ENCODE measurements around the gene RUFY3. TPM values are rescaled to one million over a fixed set of nuclear protein-coding genes. Genes with fewer than 3 reads are reported as not detected.
"Not testable (repeated sequence)": the region's sequence is repeated elsewhere in the genome, so short reads cannot be mapped to it uniquely, and the experiment has no call there.

RUFY3 gene
- total RNA-seq, 2 experiments from 2014 or later, result 28.6 to 29.3 TPM

GRCh38 chr4:70829015-70829414 is 107.3 kb downstream of the RUFY3 start:
- POLR2A ChIA-PET, result interaction anchor here (0.6 to 0.7 kb wide), 2 partner anchors 143 to 289 kb away, joined by 4 to 8 read pairs; no protein-coding TSS in a partner anchor
- Mint-ChIP-seq H3K27me3 (no peaks in the 10 kb centered on the region), H3K27ac (no peak overlapping the region), H3K9me3 (no peaks in the 10 kb centered on the region), H3K36me3 (ENCODE audit: low read depth) (peaks cover 65% of the 10 kb centered on the region), H3K4me1 (peaks cover 2% of the 10 kb centered on the region), H3K4me3 (no peak overlapping the region)
- CTCF ChIA-PET, result interaction anchor here (0.7 kb wide), 1 partner anchor 8 kb away, joined by 3 read pairs; no protein-coding TSS in a partner anchor
- DNase-seq, result no peak

GRCh38 chr4:70829492-70829891 is 107.7 kb downstream of the RUFY3 start:
- Mint-ChIP-seq H3K27me3 (no peaks in the 10 kb centered on the region), H3K4me1 (peaks cover 2% of the 10 kb centered on the region), H3K9me3 (no peaks in the 10 kb centered on the region), H3K36me3 (ENCODE audit: low read depth) (peaks cover 60% of the 10 kb centered on the region), H3K4me3 (no peak overlapping the region), H3K27ac (no peak overlapping the region)
- DNase-seq, result no peak
- ChIA-PET POLR2A (no interaction called here), CTCF (no interaction called here)

GRCh38 chr4:70830054-70830453 is 108.3 kb downstream of the RUFY3 start:
- no peak overlapping the region for H3K27ac Mint-ChIP-seq
- no peak overlapping the region for H3K4me3 Mint-ChIP-seq
- peaks cover 59% of the 10 kb centered on the region for H3K36me3 Mint-ChIP-seq (ENCODE audit: low read depth)
- no peaks in the 10 kb centered on the region for H3K9me3 Mint-ChIP-seq
- CTCF ChIA-PET, result interaction anchor here (0.6 kb wide), 1 partner anchor 94 kb away, joined by 3 read pairs; no protein-coding TSS in a partner anchor
- no peaks in the 10 kb centered on the region for H3K27me3 Mint-ChIP-seq
- peaks cover 2% of the 10 kb centered on the region for H3K4me1 Mint-ChIP-seq
- no peak for DNase-seq
- POLR2A ChIA-PET, result interaction anchor here (0.6 kb wide), 1 partner anchor 95 kb away, joined by 3 read pairs; no protein-coding TSS in a partner anchor

- DNase-seq, result no peak
- Mint-ChIP-seq H3K36me3 (ENCODE audit: low read depth) (peaks cover 52% of the 10 kb centered on the region), H3K4me3 (no peak overlapping the region), H3K27me3 (no peaks in the 10 kb centered on the region), H3K9me3 (no peaks in the 10 kb centered on the region), H3K27ac (no peak overlapping the region), H3K4me1 (peaks cover 7% of the 10 kb centered on the region)
- ChIA-PET POLR2A (no interaction called here), CTCF (no interaction called here)
Measured at GRCh38 chr4:70831293-70831692, 109.5 kb downstream of the RUFY3 start.

- H3K27ac Mint-ChIP-seq, result no peak overlapping the region
- H3K36me3 Mint-ChIP-seq (ENCODE audit: low read depth), result peaks cover 47% of the 10 kb centered on the region
- peaks cover 16% of the 10 kb centered on the region for H3K4me1 Mint-ChIP-seq
- ChIA-PET CTCF (no interaction called here), POLR2A (no interaction called here)
- no peak for DNase-seq
- H3K9me3 Mint-ChIP-seq, result no peaks in the 10 kb centered on the region
- no peaks in the 10 kb centered on the region for H3K27me3 Mint-ChIP-seq
- no peak overlapping the region for H3K4me3 Mint-ChIP-seq
Measured at GRCh38 chr4:70833675-70834074, 111.9 kb downstream of the RUFY3 start.

GRCh38 chr4:70836081-70836480 is 114.3 kb downstream of the RUFY3 start:
- DNase-seq, result no peak
- Mint-ChIP-seq H3K36me3 (ENCODE audit: low read depth) (peaks cover 41% of the 10 kb centered on the region), H3K9me3 (no peaks in the 10 kb centered on the region), H3K4me1 (peaks cover 20% of the 10 kb centered on the region), H3K4me3 (no peak overlapping the region), H3K27ac (peak overlapping the region; percentile 50), H3K27me3 (no peaks in the 10 kb centered on the region)
- CTCF ChIA-PET, result interaction anchor here (0.6 to 1.0 kb wide), 2 partner anchors 9 to 148 kb away, joined by 4 read pairs; partner anchors contain the start of gene UTP3
- POLR2A ChIA-PET, result no interaction called here

GRCh38 chr4:70838204-70838603 is 116.4 kb downstream of the RUFY3 start:
- Mint-ChIP-seq H3K27me3 (no peaks in the 10 kb centered on the region), H3K36me3 (ENCODE audit: low read depth) (peaks cover 24% of the 10 kb centered on the region), H3K9me3 (no peaks in the 10 kb centered on the region), H3K4me1 (peaks cover 26% of the 10 kb centered on the region), H3K4me3 (peak overlapping the region; percentile 94), H3K27ac (peak overlapping the region; percentile 96)
- CTCF ChIA-PET, result interaction anchor here (0.6 to 2.4 kb wide), 5 partner anchors 10 to 170 kb away, joined by 3 to 7 read pairs (median 4); no protein-coding TSS in a partner anchor
- POLR2A ChIA-PET, result no interaction called here
- no peak for DNase-seq

- no peaks in the 10 kb centered on the region for H3K27me3 Mint-ChIP-seq
- ChIA-PET CTCF (interaction anchor here (0.6 to 2.4 kb wide), 7 partner anchors 9 to 170 kb away, joined by 3 to 7 read pairs (median 4); partner anchors contain the start of gene MOB1B), POLR2A (no interaction called here)
- peak overlapping the region; percentile 96 for H3K27ac Mint-ChIP-seq
- peaks cover 21% of the 10 kb centered on the region for H3K36me3 Mint-ChIP-seq (ENCODE audit: low read depth)
- peak overlapping the region; percentile 94 for H3K4me3 Mint-ChIP-seq
- peak; percentile 68 for DNase-seq
- H3K9me3 Mint-ChIP-seq, result no peaks in the 10 kb centered on the region
- peaks cover 26% of the 10 kb centered on the region for H3K4me1 Mint-ChIP-seq
Measured at GRCh38 chr4:70838666-70839588, 117.2 kb downstream of the RUFY3 start.

GRCh38 chr4:70839589-70840093 is 117.9 kb downstream of the RUFY3 start, which contains the start of gene GRSF1:
TSS of gene GRSF1 (minus strand) at chr4:70839890. CDS start at chr4:70839827, 63 bp downstream.
- H3K9me3 Mint-ChIP-seq, result no peaks in the 10 kb centered on the region
- POLR2A ChIA-PET, result no interaction called here

GRCh38 chr4:70840137-70840536 is 118.4 kb downstream of the RUFY3 start:
- CTCF ChIA-PET, result interaction anchor here (0.7 to 1.5 kb wide), 2 partner anchors 62 to 154 kb away, joined by 3 to 7 read pairs; partner anchors contain the start of gene MOB1B
- Mint-ChIP-seq H3K36me3 (ENCODE audit: low read depth) (peaks cover 16% of the 10 kb centered on the region), H3K27ac (peak overlapping the region; percentile 68), H3K4me3 (peak overlapping the region; percentile 65), H3K4me1 (peaks cover 26% of the 10 kb centered on the region)
- peak; percentile 68 for DNase-seq
- H3K9me3 Mint-ChIP-seq, POLR2A ChIA-PET, H3K27me3 Mint-ChIP-seq: not testable (repeated sequence)

More at GRCh38 chr4:70839589-70840093, 117.9 kb downstream of the RUFY3 start, which contains the start of gene GRSF1:
- peak within 1 kb of the TSS; percentile 94 for H3K4me3 Mint-ChIP-seq
- CTCF ChIA-PET, result interaction anchor here (0.7 to 1.6 kb wide), 4 partner anchors 11 to 154 kb away, joined by 3 to 7 read pairs (median 4); partner anchors contain the start of gene MOB1B
- H3K4me1 Mint-ChIP-seq, result peaks cover 26% of the 10 kb centered on the region
- peaks cover 20% of the 10 kb centered on the region for H3K36me3 Mint-ChIP-seq (ENCODE audit: low read depth)
- H3K27me3 Mint-ChIP-seq, result no peaks in the 10 kb centered on the region
- peak; percentile 96 for DNase-seq
- peak within 1 kb of the TSS; percentile 96 for H3K27ac Mint-ChIP-seq

- peaks cover 26% of the 10 kb centered on the region for H3K4me1 Mint-ChIP-seq
- POLR2A ChIA-PET, H3K9me3 Mint-ChIP-seq, DNase-seq, H3K27me3 Mint-ChIP-seq, H3K4me3 Mint-ChIP-seq, H3K27ac Mint-ChIP-seq, CTCF ChIA-PET: not testable (repeated sequence)
- H3K36me3 Mint-ChIP-seq (ENCODE audit: low read depth), result peaks cover 14% of the 10 kb centered on the region
Measured at GRCh38 chr4:70840631-70841030, 118.9 kb downstream of the RUFY3 start.

- Mint-ChIP-seq H3K36me3 (ENCODE audit: low read depth) (peaks cover 11% of the 10 kb centered on the region), H3K4me1 (peaks cover 21% of the 10 kb centered on the region), H3K27me3 (no peaks in the 10 kb centered on the region), H3K4me3 (no peak overlapping the region), H3K9me3 (no peaks in the 10 kb centered on the region), H3K27ac (peak overlapping the region; percentile 36)
- DNase-seq, result no peak
- ChIA-PET CTCF (no interaction called here), POLR2A (no interaction called here)
Measured at GRCh38 chr4:70841211-70841610, 119.4 kb downstream of the RUFY3 start.

GRCh38 chr4:70841951-70842350 is 120.2 kb downstream of the RUFY3 start:
- ChIA-PET POLR2A (no interaction called here), CTCF (no interaction called here)
- H3K9me3 Mint-ChIP-seq, result no peaks in the 10 kb centered on the region
- no peak overlapping the region for H3K27ac Mint-ChIP-seq
- H3K4me3 Mint-ChIP-seq, result no peak overlapping the region
- H3K27me3 Mint-ChIP-seq, result no peaks in the 10 kb centered on the region
- H3K36me3 Mint-ChIP-seq (ENCODE audit: low read depth), result peaks cover 6% of the 10 kb centered on the region
- no peak for DNase-seq
- H3K4me1 Mint-ChIP-seq, result peaks cover 14% of the 10 kb centered on the region
